Stimulated activated memory B cell treated with anti-CD40 and anti-IgM and Interleukin-4, amounts not matched to agents 10 μg/mL and 1 μg/mL and 100 μg/mL, for 72 hours (primary cell): Measurements from ENCODE around the gene MOV10L1.
"Not testable (repeated sequence)": the region's sequence is repeated elsewhere in the genome, so short reads cannot be mapped to it uniquely, and the experiment has no call there.

Experiments
- ATAC-seq: fragments of 150-1000 bp; cut with Tn5 transposase; 2 replicates; pipeline ENCODE4 v1.10.0; 2021
- H3K27ac Mint-ChIP-seq: one replicate; pipeline ENCODE4 v1.8.0; 2022; ENCODE audit warnings: mild to moderate bottlenecking, mixed read lengths
- H3K27me3 Mint-ChIP-seq: one replicate; pipeline ENCODE4 v1.8.0; 2022; ENCODE audit warnings: mixed read lengths
- H3K36me3 Mint-ChIP-seq: one replicate; pipeline ENCODE4 v1.8.0; 2022; ENCODE audit warnings: mixed read lengths
- H3K4me1 Mint-ChIP-seq: one replicate; pipeline ENCODE4 v1.8.0; 2022; ENCODE audit warnings: mixed read lengths
- H3K4me3 Mint-ChIP-seq: one replicate; pipeline ENCODE4 v1.8.0; 2022; ENCODE audit warnings: mild to moderate bottlenecking, moderate library complexity, mixed read lengths
- H3K9me3 Mint-ChIP-seq: one replicate; pipeline ENCODE4 v1.8.0; 2022; ENCODE audit warnings: mixed read lengths

The MOV10L1 gene

DNA sequence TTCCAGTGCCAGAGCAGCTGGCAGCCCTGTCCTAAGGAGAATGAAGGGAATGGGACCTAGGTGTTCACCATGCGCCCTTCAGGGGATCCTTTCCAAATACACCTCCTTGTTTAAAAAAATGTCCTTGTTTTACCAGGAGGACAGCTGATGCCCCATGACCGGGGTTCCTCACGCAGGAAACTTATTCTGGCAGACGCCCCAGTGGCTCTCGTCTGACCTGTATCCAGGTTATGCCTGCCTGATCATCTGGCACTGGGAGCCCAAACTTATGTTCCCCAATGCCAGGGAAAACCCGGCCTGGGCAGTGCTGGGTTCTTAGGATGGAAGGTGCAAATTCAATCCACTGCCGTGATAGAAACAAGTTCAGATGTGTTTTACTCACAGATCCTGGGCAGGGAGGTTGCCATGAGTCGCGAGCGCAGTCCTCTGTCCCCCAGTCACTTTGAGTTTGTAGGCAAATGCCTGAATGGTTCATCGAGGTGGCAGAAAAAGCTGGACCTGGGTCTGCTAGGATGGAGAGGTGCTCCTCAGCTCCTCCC is 31.5 kb downstream of the MOV10L1 start:
- no peak for ATAC-seq
- Mint-ChIP-seq H3K9me3 (peaks cover 9% of the 10 kb centered on the region), H3K36me3 (peaks cover 8% of the 10 kb centered on the region), H3K27ac (no peak overlapping the region), H3K27me3 (peaks cover 43% of the 10 kb centered on the region), H3K4me1 (no peaks in the 10 kb centered on the region), H3K4me3 (no peak overlapping the region)

DNA sequence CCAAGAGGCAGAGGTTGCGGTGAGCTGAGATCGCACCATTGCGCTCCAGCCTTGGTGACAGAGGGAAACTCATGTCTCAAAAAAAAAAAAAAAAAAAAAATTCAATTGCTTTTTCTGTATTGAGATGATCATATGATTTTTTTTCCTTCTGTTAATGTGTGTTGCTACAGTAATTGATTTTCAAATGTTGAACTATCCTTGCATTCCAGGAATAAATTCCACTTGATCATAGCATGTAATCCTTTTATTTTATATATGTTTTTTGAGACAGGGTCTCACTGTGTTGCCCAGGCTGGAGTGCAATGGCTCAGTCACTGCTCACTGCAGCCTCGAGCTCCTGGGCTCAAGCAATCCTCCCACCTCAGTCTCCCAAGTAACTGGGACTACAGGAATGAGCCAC is 33.3 kb downstream of the MOV10L1 start:
- Mint-ChIP-seq H3K27ac (no peak overlapping the region), H3K4me1 (no peaks in the 10 kb centered on the region), H3K9me3 (peaks cover 9% of the 10 kb centered on the region), H3K4me3 (no peak overlapping the region), H3K36me3 (peaks cover 8% of the 10 kb centered on the region), H3K27me3 (peaks cover 46% of the 10 kb centered on the region)
- ATAC-seq = no peak

DNA sequence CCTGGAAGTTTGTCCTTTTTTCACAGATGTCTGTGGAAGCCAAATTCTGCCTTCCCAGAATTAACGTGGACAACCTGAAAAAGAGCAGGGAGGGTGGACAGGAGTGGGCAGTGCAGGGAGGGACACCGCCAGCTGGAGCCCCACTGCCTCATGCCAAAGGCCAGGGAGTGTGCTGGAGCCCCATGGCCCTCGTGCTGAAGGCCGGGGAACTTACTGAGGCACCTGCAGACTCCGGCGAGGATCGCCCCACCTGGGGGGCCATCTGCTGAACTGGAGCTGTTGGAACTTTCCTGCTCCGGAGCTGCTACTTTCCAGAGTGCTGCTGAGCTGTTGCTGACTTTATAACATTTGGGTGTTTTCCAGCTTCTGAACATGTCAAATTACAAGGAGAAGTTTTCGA is 35.2 kb downstream of the MOV10L1 start:
- H3K9me3 Mint-ChIP-seq = peaks cover 9% of the 10 kb centered on the region
- no peaks in the 10 kb centered on the region for H3K4me1 Mint-ChIP-seq
- no peak overlapping the region for H3K27ac Mint-ChIP-seq
- H3K4me3 Mint-ChIP-seq = no peak overlapping the region
- H3K27me3 Mint-ChIP-seq = peaks cover 46% of the 10 kb centered on the region
- peaks cover 8% of the 10 kb centered on the region for H3K36me3 Mint-ChIP-seq
- no peak for ATAC-seq

DNA sequence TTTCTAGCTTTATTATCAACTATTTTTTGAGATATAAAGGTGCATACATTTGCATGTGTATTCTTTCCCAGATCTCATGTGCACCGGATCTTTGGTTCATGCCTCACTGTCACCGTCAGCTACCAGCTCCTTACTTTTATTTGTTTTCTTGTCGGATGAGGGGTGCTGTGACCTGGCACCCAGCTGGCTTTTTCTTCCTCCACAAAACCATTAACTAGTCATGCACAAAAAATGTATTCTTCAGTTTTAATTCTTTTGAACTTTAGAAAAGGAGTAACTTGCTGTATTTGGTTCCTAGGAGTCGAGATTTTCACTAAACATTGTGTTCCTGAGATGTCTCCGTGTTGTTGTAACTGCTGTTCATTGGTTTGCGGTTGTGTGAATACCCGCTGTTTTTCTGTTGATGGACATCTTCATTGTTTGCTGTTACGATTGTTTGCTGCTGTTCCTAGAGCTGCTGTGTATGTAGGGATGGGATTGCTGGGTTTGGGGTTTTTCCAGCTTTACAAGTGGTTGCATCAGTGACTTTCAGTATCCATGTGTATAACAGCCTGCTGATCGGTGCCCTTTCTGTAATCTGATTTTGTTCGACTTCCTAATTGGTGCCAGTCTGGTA is 39.4 kb downstream of the MOV10L1 start:
- no peak for ATAC-seq
- H3K27ac Mint-ChIP-seq = no peak overlapping the region
- peaks cover 3% of the 10 kb centered on the region for H3K9me3 Mint-ChIP-seq
- H3K4me3 Mint-ChIP-seq = no peak overlapping the region
- H3K4me1 Mint-ChIP-seq = no peaks in the 10 kb centered on the region
- peaks cover 3% of the 10 kb centered on the region for H3K36me3 Mint-ChIP-seq
- peaks cover 53% of the 10 kb centered on the region for H3K27me3 Mint-ChIP-seq

DNA sequence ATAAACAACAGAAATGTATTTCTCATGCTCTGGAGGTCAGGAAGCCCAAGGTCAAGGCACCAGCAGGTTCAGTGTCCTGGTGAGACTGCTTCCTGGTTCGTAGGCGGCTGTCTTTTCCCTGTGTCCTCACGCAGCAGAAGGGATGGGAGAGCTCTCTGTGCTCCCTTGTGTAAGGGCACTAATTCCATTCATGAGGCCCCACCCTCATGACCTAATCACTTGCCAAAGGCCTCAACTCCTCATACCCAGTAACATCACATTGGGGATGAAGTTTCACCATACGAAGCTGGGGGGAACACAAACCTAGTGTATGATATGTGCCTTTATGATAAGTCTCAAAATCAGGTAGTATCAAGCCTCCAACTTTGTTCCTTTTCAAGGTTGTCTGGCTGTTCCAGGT is 42.1 kb downstream of the MOV10L1 start:
- no peak overlapping the region for H3K27ac Mint-ChIP-seq
- H3K9me3 Mint-ChIP-seq = no peaks in the 10 kb centered on the region
- ATAC-seq = no peak
- H3K4me1 Mint-ChIP-seq = no peaks in the 10 kb centered on the region
- H3K36me3 Mint-ChIP-seq = no peaks in the 10 kb centered on the region
- peaks cover 63% of the 10 kb centered on the region for H3K27me3 Mint-ChIP-seq
- H3K4me3 Mint-ChIP-seq = no peak overlapping the region

DNA sequence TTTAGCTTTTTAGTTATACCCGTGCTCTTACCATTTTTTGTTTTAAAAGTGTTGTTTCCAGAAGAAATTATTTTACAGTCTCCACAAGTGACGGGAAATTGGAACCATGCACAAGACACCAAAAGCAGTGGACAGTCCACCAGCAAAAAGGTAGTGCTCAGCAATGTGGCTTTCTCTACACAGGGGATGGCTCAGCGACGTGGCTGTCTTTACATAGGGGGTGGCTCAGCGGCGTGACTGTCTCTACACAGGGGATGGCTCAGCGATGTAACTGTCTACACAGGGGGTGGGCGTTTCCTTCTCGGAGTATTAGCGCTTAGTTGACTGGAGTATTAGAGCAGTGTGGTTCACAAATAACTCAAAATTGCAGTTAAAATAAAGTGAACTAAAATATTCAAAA is 44.7 kb downstream of the MOV10L1 start:
- Mint-ChIP-seq H3K9me3 (no peaks in the 10 kb centered on the region), H3K4me3 (no peak overlapping the region), H3K27ac (no peak overlapping the region), H3K27me3 (peaks cover 53% of the 10 kb centered on the region), H3K4me1 (peaks cover 4% of the 10 kb centered on the region), H3K36me3 (no peaks in the 10 kb centered on the region)
- no peak for ATAC-seq

DNA sequence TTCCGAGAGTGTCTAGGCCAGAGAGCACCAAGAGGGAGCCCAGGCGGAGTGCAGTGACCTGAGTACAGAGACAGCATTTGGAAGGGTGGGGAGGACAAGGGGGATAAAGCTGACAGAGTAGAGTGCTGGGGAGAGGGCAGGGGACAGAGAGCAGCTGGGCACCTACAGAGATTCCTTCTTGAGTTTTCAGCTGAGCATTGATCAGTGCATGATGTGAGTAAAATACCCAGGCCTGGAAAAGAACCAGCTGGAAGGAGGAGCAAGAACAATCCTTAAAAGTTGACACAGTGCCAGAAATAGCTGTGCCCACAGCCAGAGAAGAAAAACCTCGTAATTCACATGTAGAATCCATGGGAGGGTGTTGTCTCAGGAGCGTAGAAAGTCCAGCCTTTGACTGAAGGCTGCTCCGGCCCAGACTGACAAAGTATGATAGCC is 46.8 kb downstream of the MOV10L1 start:
- Mint-ChIP-seq H3K4me1 (peaks cover 11% of the 10 kb centered on the region), H3K36me3 (no peaks in the 10 kb centered on the region), H3K4me3 (no peak overlapping the region), H3K27me3 (peaks cover 40% of the 10 kb centered on the region), H3K9me3 (no peaks in the 10 kb centered on the region), H3K27ac (no peak overlapping the region)
- no peak for ATAC-seq

DNA sequence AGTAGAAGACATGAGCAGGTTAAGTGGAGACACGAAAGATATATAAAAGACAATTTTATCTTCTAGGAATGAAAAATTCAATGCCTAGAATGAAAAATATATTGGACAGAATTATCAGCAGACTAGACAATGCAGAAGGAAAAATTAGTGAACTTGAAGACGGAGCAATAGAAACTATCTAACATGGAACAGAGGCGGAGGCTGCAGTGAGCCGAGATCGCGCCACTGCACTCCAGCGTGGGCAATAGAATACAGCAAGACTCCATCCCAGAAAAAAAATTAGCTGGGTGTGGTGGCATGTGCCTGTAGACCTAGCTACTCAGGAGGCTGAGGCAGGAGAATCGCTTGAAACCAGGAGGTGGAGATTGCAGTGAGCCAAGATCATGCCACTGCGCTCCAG is 47.5 kb downstream of the MOV10L1 start:
- ATAC-seq, H3K9me3 Mint-ChIP-seq, H3K27ac Mint-ChIP-seq, H3K36me3 Mint-ChIP-seq, H3K4me3 Mint-ChIP-seq: not testable (repeated sequence)
- H3K27me3 Mint-ChIP-seq = peaks cover 47% of the 10 kb centered on the region
- peaks cover 11% of the 10 kb centered on the region for H3K4me1 Mint-ChIP-seq

DNA sequence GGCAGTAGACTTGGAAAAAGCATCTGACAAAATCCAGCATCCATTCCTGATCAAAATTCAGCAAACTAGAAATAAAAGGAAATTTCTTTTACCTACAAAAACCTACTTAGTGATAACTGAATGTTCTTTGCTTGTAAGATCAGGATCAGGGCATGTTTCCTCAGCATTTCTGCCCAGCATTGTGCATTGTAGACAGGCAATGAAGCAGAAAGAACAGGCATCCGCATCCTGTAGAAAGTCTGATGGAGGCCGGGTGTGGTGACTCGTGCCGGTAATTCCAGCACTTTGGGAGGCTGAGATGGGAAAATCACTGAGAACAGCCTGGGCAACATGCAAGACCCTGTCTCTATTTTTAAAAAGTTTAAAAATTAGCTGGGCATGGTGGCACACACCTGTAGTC is 48.2 kb downstream of the MOV10L1 start:
- peaks cover 11% of the 10 kb centered on the region for H3K4me1 Mint-ChIP-seq
- peaks cover 48% of the 10 kb centered on the region for H3K27me3 Mint-ChIP-seq
- no peak overlapping the region for H3K4me3 Mint-ChIP-seq
- H3K36me3 Mint-ChIP-seq = no peaks in the 10 kb centered on the region
- no peak overlapping the region for H3K27ac Mint-ChIP-seq
- H3K9me3 Mint-ChIP-seq = no peaks in the 10 kb centered on the region
- no peak for ATAC-seq

DNA sequence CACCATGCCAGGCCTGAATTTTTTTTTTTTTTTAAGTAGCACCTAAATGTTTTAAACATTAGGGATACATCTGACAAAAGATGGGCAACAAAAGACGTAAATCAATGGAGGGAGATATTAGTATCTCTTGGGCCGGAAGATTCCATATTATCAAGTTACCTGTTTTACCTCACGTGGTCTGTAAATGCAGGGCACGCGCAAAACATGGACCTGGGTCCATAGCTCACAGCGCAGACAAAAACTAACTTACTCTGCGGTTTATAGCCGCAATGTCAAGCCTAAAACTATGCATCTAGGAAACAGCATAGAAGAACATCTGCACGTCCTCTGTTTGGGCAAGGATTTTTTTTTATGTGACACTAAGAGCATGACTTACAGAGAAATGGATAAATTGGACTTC is 49.2 kb downstream of the MOV10L1 start:
- Mint-ChIP-seq H3K4me3 (no peak overlapping the region), H3K4me1 (peaks cover 11% of the 10 kb centered on the region), H3K27me3 (peaks cover 39% of the 10 kb centered on the region), H3K36me3 (no peaks in the 10 kb centered on the region), H3K27ac (no peak overlapping the region), H3K9me3 (no peaks in the 10 kb centered on the region)
- no peak for ATAC-seq

DNA sequence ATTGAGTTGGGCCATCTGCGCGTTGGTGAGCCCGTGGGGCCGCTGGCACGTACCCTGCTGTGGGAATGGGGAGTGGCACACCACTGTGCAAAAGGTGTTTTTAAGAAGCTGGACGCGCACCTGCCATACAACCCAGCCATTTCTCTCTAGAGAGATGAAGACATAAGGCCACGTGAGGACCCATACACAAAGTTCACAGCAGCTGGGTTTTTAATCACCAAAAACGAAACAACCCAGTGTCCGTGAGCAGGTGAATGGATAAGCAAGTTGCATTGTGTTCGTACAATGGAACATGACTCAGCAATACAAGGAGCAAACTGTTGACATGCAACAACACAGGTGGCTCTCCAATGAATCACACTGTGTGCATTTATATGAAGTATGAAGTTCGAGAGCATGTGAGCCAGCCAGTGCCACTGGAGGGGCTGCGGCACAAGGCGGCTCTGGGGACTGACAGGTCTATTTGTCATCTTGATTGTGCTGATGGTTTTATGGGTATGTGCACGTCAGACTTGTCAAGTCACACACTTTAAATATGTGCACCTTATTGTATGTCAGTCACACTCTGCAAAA is 50.1 kb downstream of the MOV10L1 start:
- Mint-ChIP-seq H3K4me1 (peaks cover 11% of the 10 kb centered on the region), H3K27ac (no peak overlapping the region), H3K4me3 (no peak overlapping the region), H3K9me3 (no peaks in the 10 kb centered on the region), H3K27me3 (peaks cover 33% of the 10 kb centered on the region), H3K36me3 (no peaks in the 10 kb centered on the region)
- ATAC-seq = peak; percentile 50

DNA sequence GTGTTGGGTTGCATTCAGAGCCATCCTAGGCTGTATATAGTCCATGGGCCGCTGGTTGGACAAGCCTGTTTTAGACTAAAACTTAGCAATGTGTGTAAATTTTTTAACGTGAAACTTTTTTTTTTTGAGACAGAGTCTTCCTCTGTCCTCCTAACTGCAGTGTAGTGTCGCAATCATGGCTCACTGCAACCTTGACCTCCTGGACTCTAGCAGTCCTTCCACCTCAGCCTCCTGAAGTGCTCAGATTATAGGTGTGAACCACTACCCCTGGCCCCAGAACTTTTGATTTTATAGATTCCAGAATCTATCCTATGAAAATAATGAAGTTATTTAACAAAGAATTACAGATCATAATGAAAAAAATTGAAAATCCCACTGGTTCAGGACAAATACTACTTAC is 50.8 kb downstream of the MOV10L1 start:
- no peaks in the 10 kb centered on the region for H3K9me3 Mint-ChIP-seq
- no peak for ATAC-seq
- peaks cover 40% of the 10 kb centered on the region for H3K27me3 Mint-ChIP-seq
- peaks cover 11% of the 10 kb centered on the region for H3K4me1 Mint-ChIP-seq
- H3K4me3 Mint-ChIP-seq = no peak overlapping the region
- no peaks in the 10 kb centered on the region for H3K36me3 Mint-ChIP-seq
- no peak overlapping the region for H3K27ac Mint-ChIP-seq

DNA sequence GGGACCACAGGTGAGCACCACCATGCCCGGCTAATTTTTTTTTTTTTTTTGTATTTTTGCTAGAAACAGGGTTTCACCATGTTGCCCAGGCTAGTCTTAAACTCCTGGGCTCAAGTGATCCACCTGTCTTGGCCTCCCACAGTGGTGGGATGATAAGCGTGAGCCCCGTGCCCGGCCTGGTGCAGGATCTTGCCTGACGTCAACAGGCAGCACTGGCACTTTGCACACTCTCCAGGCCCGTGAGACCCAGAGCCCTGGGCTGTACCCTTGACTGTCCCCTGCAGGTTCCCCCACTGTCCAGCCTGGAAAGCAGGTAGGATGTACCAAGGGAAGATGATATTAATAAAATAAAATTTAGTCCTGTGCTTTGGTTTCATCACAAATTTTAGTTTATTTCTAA is 51.7 kb downstream of the MOV10L1 start:
- no peak for ATAC-seq
- Mint-ChIP-seq H3K4me3 (no peak overlapping the region), H3K27me3 (peaks cover 43% of the 10 kb centered on the region), H3K4me1 (peaks cover 11% of the 10 kb centered on the region), H3K27ac (no peak overlapping the region), H3K9me3 (no peaks in the 10 kb centered on the region), H3K36me3 (no peaks in the 10 kb centered on the region)

DNA sequence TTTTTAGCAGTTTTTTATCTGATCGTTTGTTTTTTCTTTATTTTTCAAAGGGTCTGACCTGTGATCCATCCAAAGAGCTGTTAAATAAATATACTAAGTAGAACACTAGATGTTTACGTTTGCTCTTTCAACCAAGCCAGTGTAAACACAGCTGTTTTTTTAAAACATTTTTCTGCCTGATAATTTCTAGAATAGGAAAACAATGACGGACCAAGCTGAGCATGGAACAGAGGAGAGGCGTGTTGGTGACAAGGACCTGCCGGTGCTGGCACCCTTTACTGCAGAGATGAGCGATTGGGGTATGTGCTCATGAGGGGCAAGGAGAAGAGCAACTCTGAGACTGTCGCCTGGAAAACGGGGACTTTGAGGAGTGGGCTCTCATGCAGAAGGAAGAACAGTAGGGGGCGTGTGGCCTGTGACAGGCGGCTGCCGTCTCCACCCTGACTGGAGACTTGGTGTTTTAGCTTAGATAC is 52.1 kb downstream of the MOV10L1 start:
- H3K27ac Mint-ChIP-seq = no peak overlapping the region
- H3K9me3 Mint-ChIP-seq = no peaks in the 10 kb centered on the region
- H3K4me3 Mint-ChIP-seq = no peak overlapping the region
- peaks cover 11% of the 10 kb centered on the region for H3K4me1 Mint-ChIP-seq
- no peak for ATAC-seq
- peaks cover 40% of the 10 kb centered on the region for H3K27me3 Mint-ChIP-seq
- H3K36me3 Mint-ChIP-seq = no peaks in the 10 kb centered on the region

DNA sequence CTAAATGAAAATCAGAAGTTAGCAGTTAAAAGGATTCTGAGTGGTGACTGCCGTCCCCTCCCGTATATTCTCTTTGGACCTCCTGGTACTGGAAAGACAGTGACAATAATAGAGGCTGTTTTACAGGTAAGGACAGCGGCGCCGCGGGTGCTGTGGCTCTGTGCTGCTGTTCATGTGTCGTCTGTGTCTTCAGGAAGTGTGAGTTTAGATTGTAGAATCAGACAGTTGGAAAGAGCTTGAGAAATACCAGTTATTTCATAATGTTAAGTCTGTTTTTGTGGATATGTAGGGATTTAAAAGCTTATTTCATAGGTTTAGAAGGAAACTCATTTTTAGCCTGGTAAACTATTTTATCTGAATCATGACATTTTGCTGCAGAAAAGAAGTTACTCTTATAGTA is 53.3 kb downstream of the MOV10L1 start:
- H3K36me3 Mint-ChIP-seq = no peaks in the 10 kb centered on the region
- no peak overlapping the region for H3K27ac Mint-ChIP-seq
- peaks cover 11% of the 10 kb centered on the region for H3K4me1 Mint-ChIP-seq
- no peak overlapping the region for H3K4me3 Mint-ChIP-seq
- H3K27me3 Mint-ChIP-seq = peaks cover 34% of the 10 kb centered on the region
- H3K9me3 Mint-ChIP-seq = no peaks in the 10 kb centered on the region
- ATAC-seq = no peak

DNA sequence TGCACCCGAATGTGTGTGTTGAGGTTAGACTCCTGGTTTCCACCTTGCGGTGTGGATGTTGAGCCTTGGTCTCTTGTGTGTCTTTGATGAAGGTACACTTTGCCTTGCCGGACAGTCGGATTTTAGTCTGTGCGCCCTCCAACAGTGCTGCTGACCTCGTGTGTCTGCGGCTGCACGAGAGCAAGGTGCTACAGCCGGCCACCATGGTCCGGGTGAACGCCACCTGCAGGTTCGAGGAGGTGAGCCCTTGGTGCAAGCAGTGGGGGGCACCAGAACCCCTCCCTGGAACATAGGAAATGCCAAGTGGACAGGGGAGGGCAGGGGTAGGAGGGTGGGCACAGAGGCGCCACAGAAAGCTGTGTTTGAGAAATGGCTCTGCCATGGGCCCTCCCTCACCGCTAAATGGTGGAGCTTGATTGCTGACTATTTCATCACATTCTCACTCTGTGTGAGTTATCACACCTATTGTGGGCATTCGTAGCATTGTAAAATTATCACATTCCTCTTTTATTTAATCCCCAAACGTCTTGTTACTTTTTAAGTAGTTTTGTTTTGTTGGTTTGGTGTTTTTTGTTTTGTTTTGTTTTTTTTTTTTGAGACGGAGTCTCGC is 54.3 kb downstream of the MOV10L1 start:
- ATAC-seq = no peak
- Mint-ChIP-seq H3K27me3 (peaks cover 34% of the 10 kb centered on the region), H3K36me3 (no peaks in the 10 kb centered on the region), H3K9me3 (no peaks in the 10 kb centered on the region), H3K4me3 (no peak overlapping the region), H3K4me1 (peaks cover 16% of the 10 kb centered on the region), H3K27ac (no peak overlapping the region)
